RWPE1 (cell line): ENCODE measurements around the gene NUP214.

ENCODE experiments used
- CTCF ChIA-PET: fragments of 350-600 bp; sonication (Branson Sonifier 250); formaldehyde crosslinking; extraction: SDS; loops from one replicate; lab custom pipeline; 2021; lab: Yijun Ruan, JAX
- POLR2A ChIA-PET: fragments of 400-600 bp; formaldehyde crosslinking; extraction: SDS; loops from one replicate; lab custom pipeline; 2020; ENCODE audit warnings: antibody characterized with exemption; ENCODE audit not compliant: low non-redundant PET; lab: Yijun Ruan, JAX
- DNase-seq: peaks from one replicate; pipeline ENCODE4 v3.0.0; 2012; ENCODE audit warnings: low spot score
- H3K27ac ChIP-seq: fragments of 450-650 bp; 2 replicates; pipeline ENCODE4 v1.5.1; 2017
- TF ChIP-seq, protein P1 (sequence below): fragments of 450-650 bp; conservative IDR thresholded peaks from 2 replicates; pipeline ENCODE4 v1.5.1; 2017; ENCODE audit warnings: low read depth, mild to moderate bottlenecking

NUP214 gene

GRCh38 chr9:131165523-131165922, 40.1 kb downstream of the NUP214 start:
- DNase-seq = no peak
- ChIA-PET POLR2A (no interaction called here), CTCF (interaction anchor here (1.2 kb wide), 1 partner anchor 38 kb away, joined by 4 read pairs; no protein-coding TSS in a partner anchor)
- no peak overlapping the region for H3K27ac ChIP-seq
- TF ChIP-seq, protein P1, sequence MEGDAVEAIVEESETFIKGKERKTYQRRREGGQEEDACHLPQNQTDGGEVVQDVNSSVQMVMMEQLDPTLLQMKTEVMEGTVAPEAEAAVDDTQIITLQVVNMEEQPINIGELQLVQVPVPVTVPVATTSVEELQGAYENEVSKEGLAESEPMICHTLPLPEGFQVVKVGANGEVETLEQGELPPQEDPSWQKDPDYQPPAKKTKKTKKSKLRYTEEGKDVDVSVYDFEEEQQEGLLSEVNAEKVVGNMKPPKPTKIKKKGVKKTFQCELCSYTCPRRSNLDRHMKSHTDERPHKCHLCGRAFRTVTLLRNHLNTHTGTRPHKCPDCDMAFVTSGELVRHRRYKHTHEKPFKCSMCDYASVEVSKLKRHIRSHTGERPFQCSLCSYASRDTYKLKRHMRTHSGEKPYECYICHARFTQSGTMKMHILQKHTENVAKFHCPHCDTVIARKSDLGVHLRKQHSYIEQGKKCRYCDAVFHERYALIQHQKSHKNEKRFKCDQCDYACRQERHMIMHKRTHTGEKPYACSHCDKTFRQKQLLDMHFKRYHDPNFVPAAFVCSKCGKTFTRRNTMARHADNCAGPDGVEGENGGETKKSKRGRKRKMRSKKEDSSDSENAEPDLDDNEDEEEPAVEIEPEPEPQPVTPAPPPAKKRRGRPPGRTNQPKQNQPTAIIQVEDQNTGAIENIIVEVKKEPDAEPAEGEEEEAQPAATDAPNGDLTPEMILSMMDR = no peak

- no peak overlapping the region for H3K27ac ChIP-seq
- DNase-seq = no peak
- ChIA-PET POLR2A (no interaction called here), CTCF (interaction anchor here (0.6 to 2.2 kb wide), 4 partner anchors 9 to 169 kb away, joined by 3 to 14 read pairs (median 4); no protein-coding TSS in a partner anchor)
- TF ChIP-seq, protein P1 = no peak
Measured at GRCh38 chr9:131167146-131167692, 41.8 kb downstream of the NUP214 start.

DNA sequence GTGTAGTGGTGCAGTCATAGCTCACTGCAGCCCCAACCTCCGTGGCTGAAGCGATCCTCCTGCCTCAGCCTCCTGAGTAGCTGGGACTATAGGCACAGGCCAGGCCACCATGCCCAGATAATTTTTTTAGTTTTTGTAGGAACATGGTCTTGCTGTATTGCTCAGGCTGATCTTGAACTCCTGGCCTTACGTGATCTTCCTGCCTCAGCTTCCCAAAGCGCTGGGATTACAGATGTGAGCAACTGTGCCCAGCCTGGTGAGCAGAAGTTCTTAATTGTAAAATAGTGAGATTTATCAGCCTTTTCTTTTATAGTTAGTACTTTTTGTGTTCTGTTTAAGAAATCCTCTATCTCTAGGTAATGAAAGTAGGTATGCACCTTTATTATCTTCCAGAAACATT, 42.5 kb downstream of the NUP214 start:
- DNase-seq = no peak
- ChIA-PET POLR2A (no interaction called here), CTCF (interaction anchor here (0.6 to 2.2 kb wide), 5 partner anchors 8 to 269 kb away, joined by 3 to 14 read pairs (median 5); no protein-coding TSS in a partner anchor)
- TF ChIP-seq, protein P1 = no peak
- no peak overlapping the region for H3K27ac ChIP-seq

DNA sequence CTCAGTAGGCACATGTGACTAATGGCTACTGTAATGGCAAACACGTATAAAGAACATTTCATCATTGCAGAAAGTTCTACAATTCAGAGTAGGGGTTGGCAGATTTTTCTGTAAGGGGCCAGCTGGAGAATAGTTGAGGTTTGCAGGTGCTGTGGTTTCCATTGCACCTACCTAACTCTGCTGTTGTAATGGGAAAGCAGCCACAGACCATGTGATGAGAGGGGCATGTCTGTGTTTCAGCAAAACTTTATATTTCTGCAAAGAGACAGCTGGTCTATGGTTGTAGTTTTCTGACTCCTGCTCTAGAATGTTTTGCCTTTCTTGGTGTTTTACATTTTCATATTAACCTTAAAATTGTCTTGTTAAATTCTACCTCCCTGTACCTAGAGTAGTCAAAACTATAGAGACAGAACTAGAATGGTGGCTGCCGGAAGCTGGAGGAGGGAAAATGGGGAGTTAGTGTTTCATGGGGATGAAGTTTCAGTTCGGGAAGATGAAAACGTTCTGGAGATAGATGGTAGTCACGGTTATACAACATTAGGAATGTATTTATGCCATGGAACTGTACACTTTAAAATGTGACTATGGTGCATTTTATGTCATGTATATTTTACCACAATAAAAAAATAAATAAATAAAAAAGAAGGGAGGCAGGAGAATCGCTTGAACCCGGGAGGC, 44.3 kb downstream of the NUP214 start:
- POLR2A ChIA-PET = interaction anchor here (0.6 kb wide), 1 partner anchor 26 kb away, joined by 3 read pairs; no protein-coding TSS in a partner anchor
- TF ChIP-seq, protein P1 = no peak
- no peak overlapping the region for H3K27ac ChIP-seq
- CTCF ChIA-PET = interaction anchor here (1.1 kb wide), 1 partner anchor 8 kb away, joined by 3 read pairs; no protein-coding TSS in a partner anchor
- DNase-seq = no peak

GRCh38 chr9:131173995-131174394, 48.6 kb downstream of the NUP214 start:
- CTCF ChIA-PET = interaction anchor here (0.6 to 1.1 kb wide), 3 partner anchors 117 to 176 kb away, joined by 3 to 4 read pairs (median 3); no protein-coding TSS in a partner anchor
- no peak overlapping the region for H3K27ac ChIP-seq
- POLR2A ChIA-PET = no interaction called here
- no peak for DNase-seq
- TF ChIP-seq, protein P1 = no peak

DNA sequence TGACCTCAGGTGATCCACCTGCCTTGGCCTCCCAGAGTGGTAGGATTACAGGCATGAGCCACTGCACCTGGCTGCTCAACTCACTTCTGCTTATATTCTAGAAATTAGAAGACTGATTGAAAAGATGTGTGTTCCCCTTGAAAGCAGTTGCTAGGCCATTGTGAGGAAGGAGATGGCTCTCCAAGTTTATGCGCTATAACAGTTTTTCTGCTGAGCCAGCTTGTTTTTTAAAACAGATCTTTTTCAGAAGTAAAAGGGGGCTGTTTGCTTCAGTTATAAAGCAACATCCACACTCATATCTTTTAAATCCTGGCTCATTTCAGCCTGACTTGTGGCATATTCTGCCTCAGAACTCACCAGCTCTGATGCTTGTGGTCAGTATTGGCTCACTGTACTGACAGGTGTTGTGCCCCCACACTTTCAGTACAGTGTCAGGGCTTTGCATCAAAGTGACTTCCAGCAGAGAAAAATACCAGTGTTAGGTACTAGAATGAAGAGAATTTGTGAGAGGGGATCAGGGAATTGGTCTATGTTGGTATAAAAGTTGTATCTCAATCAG, 49.4 kb downstream of the NUP214 start:
- CTCF ChIA-PET = interaction anchor here (1.1 kb wide), 1 partner anchor 175 kb away, joined by 4 read pairs; no protein-coding TSS in a partner anchor
- TF ChIP-seq, protein P1 = no peak
- H3K27ac ChIP-seq = no peak overlapping the region
- POLR2A ChIA-PET = no interaction called here
- DNase-seq = no peak
